ENCODE results near the gene SPACA5B.

DNA sequence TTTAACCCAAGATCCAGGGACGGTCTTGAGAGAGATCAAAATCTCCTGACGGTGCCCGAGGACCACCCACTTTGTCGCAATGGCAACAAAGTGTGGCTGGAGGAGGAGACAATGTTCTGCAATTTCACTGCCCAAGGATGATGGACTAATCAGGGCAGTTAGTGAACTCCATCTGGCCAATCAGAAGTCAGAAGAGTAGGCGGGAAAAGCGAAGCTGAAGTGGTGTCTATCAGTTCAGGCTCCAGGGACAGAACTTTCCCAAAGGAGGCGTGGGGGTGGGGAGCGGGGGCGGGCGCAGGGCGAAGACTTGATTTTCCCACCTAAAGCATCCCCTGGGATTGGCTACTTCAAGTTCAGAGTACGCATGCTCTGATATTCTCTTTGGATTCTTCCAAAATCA lies 25.6 kb downstream of the SPACA5B start:
- TF ChIP-seq, protein P1, sequence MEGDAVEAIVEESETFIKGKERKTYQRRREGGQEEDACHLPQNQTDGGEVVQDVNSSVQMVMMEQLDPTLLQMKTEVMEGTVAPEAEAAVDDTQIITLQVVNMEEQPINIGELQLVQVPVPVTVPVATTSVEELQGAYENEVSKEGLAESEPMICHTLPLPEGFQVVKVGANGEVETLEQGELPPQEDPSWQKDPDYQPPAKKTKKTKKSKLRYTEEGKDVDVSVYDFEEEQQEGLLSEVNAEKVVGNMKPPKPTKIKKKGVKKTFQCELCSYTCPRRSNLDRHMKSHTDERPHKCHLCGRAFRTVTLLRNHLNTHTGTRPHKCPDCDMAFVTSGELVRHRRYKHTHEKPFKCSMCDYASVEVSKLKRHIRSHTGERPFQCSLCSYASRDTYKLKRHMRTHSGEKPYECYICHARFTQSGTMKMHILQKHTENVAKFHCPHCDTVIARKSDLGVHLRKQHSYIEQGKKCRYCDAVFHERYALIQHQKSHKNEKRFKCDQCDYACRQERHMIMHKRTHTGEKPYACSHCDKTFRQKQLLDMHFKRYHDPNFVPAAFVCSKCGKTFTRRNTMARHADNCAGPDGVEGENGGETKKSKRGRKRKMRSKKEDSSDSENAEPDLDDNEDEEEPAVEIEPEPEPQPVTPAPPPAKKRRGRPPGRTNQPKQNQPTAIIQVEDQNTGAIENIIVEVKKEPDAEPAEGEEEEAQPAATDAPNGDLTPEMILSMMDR (IDR thresholded peaks at IDR 0.05; ENCODE audit: insufficient read depth, low read depth, low read length), result no peak
- TF ChIP-seq EZH2 (IDR thresholded peaks at IDR 0.05; ENCODE audit: insufficient read depth, low read length), result no peak

All from astrocyte (in vitro differentiated cells and primary cell).